ENCODE measurements around the gene SIK3. TPM values are rescaled to one million over a fixed set of nuclear protein-coding genes. Genes with fewer than 3 reads are reported as not detected.

The SIK3 gene
- total RNA-seq, 1 donor from 2014 or later: 19.5 TPM

DNA sequence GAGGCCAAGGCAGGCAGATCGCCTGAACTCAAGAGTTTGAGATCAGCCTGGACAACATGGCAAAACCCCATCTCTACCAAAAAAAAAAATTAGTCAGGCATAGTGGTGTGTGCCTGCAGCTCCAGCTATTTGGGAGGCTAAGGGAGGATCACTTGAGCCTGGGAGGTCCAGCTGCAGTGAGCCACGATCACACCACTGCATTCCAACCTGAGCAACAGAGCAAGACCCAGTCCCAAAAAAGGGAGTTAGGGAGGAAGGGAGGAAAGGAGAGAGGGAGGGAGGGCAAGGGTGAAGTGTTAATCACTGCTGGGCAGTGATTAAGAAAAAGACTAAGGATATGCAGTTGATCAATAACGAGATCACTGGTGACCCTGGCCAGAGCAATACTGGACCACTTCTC is 204.8 kb downstream of the SIK3 start:
- no peaks in the 10 kb centered on the region for H3K27me3 Mint-ChIP-seq (ENCODE audit: low read depth)

DNA sequence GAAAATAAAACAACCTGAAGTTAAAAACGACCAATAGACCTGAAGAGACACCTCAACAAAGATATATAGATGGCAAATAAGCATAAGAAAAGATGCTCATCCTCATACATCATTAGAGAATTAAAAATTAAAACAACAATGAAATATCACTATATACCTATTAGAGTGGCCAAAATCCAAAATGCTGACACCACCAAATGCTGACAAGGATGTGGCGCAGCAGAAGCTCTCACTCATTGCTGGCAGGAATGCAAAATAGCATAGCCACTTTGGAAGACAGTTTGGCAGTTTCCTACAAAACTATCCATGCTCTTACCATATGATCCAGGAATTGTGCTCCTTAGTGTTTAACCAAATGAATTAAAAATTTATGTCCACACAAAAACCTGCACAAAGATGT is 205.9 kb downstream of the SIK3 start:
- Mint-ChIP-seq H3K27me3 (ENCODE audit: low read depth) (no peaks in the 10 kb centered on the region), H3K9me3 (ENCODE audit: low read depth) (no peaks in the 10 kb centered on the region), H3K4me3 (ENCODE audit: unreplicated experiment) (no peak overlapping the region), H3K27ac (ENCODE audit: unreplicated experiment) (no peak overlapping the region), H3K4me1 (ENCODE audit: low read depth) (peaks cover 21% of the 10 kb centered on the region), H3K36me3 (ENCODE audit: low read depth) (peaks cover 10% of the 10 kb centered on the region)
- TF ChIP-seq, protein P1, sequence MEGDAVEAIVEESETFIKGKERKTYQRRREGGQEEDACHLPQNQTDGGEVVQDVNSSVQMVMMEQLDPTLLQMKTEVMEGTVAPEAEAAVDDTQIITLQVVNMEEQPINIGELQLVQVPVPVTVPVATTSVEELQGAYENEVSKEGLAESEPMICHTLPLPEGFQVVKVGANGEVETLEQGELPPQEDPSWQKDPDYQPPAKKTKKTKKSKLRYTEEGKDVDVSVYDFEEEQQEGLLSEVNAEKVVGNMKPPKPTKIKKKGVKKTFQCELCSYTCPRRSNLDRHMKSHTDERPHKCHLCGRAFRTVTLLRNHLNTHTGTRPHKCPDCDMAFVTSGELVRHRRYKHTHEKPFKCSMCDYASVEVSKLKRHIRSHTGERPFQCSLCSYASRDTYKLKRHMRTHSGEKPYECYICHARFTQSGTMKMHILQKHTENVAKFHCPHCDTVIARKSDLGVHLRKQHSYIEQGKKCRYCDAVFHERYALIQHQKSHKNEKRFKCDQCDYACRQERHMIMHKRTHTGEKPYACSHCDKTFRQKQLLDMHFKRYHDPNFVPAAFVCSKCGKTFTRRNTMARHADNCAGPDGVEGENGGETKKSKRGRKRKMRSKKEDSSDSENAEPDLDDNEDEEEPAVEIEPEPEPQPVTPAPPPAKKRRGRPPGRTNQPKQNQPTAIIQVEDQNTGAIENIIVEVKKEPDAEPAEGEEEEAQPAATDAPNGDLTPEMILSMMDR (IDR thresholded peaks at IDR 0.05): no peak
- no peak for DNase-seq (ENCODE audit: low spot score)

More for the DNA sequence above, 204.8 kb downstream of the SIK3 start:
- Mint-ChIP-seq H3K4me1 (ENCODE audit: low read depth) (peaks cover 11% of the 10 kb centered on the region), H3K36me3 (ENCODE audit: low read depth) (peaks cover 10% of the 10 kb centered on the region), H3K4me3 (ENCODE audit: unreplicated experiment) (no peak overlapping the region), H3K27ac (ENCODE audit: unreplicated experiment) (no peak overlapping the region), H3K9me3 (ENCODE audit: low read depth) (no peaks in the 10 kb centered on the region)
- no peak for DNase-seq (ENCODE audit: low spot score)
- TF ChIP-seq, protein P1 (IDR thresholded peaks at IDR 0.05): no peak

DNA sequence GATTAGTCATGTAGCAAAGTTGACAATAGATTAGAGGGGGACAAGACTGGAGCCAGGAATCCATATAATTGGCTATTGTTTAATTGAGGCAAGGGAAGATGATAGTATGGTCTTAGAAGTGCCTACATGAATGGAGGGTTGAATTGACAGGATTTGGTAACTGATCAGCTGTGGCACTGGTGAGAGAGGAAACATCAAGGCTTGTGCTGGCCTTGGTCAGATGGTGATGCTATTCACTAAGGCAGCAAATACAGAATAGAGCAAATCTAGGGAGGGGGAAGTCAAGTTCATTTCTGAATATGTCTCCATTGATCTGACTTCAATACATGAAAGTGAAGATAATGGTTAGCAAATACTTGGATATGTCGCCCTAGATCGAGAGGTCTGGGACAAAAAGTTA is 206.5 kb downstream of the SIK3 start:
- Mint-ChIP-seq H3K4me3 (ENCODE audit: unreplicated experiment) (no peak overlapping the region), H3K27me3 (ENCODE audit: low read depth) (no peaks in the 10 kb centered on the region), H3K36me3 (ENCODE audit: low read depth) (peaks cover 10% of the 10 kb centered on the region), H3K4me1 (ENCODE audit: low read depth) (peaks cover 24% of the 10 kb centered on the region), H3K9me3 (ENCODE audit: low read depth) (no peaks in the 10 kb centered on the region), H3K27ac (ENCODE audit: unreplicated experiment) (no peak overlapping the region)
- TF ChIP-seq, protein P1 (IDR thresholded peaks at IDR 0.05): no peak
- no peak for DNase-seq (ENCODE audit: low spot score)

DNA sequence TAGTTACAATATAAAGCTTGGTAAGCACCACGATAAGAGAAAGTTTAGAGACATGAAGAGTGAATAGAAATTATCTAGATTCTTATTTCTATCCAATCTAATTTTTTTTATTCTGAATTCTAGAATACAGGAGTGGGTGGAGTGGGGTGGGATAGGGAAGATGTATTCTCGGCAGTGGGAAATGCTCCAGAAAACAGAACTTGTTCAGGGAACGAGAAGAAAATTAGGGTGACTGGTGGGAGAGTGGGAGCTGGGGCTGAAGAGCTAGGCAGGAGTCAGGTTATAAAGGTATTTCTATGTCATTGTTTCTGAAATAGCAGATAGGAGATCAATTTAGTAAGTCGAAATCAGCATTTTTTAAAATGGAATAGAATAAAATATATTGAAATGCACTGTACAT is 207.6 kb downstream of the SIK3 start:
- DNase-seq (ENCODE audit: low spot score): no peak
- TF ChIP-seq, protein P1 (IDR thresholded peaks at IDR 0.05): no peak
- Mint-ChIP-seq H3K9me3 (ENCODE audit: low read depth) (no peaks in the 10 kb centered on the region), H3K4me1 (ENCODE audit: low read depth) (peaks cover 31% of the 10 kb centered on the region), H3K4me3 (ENCODE audit: unreplicated experiment) (no peak overlapping the region), H3K27me3 (ENCODE audit: low read depth) (no peaks in the 10 kb centered on the region), H3K27ac (ENCODE audit: unreplicated experiment) (no peak overlapping the region), H3K36me3 (ENCODE audit: low read depth) (peaks cover 10% of the 10 kb centered on the region)

DNA sequence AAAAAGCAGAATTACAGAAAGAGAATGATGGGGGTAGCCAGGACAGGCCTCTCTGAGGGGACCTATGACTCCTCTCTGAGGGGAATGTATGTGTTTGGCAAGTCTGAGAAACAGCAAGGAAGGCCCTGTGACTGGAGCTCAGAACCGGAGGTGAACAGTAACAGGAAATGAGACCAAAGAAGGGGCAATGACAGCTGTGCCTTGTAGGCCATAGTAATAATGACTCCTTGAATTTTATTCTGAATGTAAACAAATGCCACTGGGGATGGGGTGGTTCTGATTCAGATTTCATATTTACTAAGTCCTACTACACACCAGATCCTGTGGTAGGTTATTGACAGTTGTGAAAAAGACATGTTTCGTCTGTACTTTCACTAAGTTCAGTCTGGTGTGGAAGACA is 208.0 kb downstream of the SIK3 start:
- peaks cover 6% of the 10 kb centered on the region for H3K36me3 Mint-ChIP-seq (ENCODE audit: low read depth)
- peaks cover 31% of the 10 kb centered on the region for H3K4me1 Mint-ChIP-seq (ENCODE audit: low read depth)
- no peaks in the 10 kb centered on the region for H3K9me3 Mint-ChIP-seq (ENCODE audit: low read depth)
- no peak for DNase-seq (ENCODE audit: low spot score)
- no peak overlapping the region for H3K4me3 Mint-ChIP-seq (ENCODE audit: unreplicated experiment)
- H3K27ac Mint-ChIP-seq (ENCODE audit: unreplicated experiment): peak overlapping the region; percentile 8
- TF ChIP-seq, protein P1 (IDR thresholded peaks at IDR 0.05): no peak
- H3K27me3 Mint-ChIP-seq (ENCODE audit: low read depth): no peaks in the 10 kb centered on the region

All from chondrocyte (in vitro differentiated cells).